ENCODE results near the gene GTPBP4. TPM values are rescaled to one million over a fixed set of nuclear protein-coding genes. Genes with fewer than 3 reads are reported as not detected.

The GTPBP4 gene
- total RNA-seq, 2 experiments from 2014 or later, result 119 to 128 TPM

Other genes starting within 250 kb of the GTPBP4 start
- 100 to 1,000 TPM; 101 to 104 TPM for gene LARP4B, start 56.7 kb upstream of the GTPBP4 start, total RNA-seq
- gene IDI2, start 37.4 kb downstream of the GTPBP4 start, total RNA-seq, result not detected
- gene IDI1, start 60.7 kb downstream of the GTPBP4 start, total RNA-seq, result 10 to 100 TPM; 67.7 to 69.5 TPM
- 10 to 100 TPM; 17.2 to 17.9 TPM for gene WDR37, start 68.0 kb downstream of the GTPBP4 start, total RNA-seq